ENCODE results near the gene PTP4A2.

The PTP4A2 gene

DNA sequence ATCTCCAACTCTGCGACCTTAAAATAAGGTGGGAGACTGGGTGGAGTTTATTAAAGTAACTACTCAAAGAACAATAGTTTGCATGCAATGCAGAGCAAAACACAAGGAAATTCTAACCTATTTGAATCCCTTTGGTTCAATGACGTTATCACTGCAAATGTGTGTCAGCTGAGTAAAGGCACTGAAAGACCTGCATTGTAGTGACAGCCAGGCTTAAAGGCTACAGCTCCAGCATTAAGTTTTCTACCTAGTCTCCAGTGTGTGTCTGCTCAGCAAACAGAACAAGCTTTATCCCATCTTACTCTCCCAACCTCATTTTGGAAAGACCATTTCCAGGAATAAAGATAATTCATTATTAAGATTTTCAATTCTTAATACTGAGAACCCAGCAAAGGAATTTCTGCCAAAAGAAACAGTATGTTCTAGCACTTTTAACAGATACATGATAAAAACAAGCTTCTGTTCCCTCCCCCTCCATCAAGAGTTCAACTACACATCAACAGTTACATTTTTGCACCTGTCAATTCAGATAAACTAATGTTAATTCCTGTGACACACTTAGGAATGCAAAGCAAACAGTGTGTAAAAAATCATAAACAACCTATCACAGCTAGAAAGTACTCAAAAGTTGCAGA is 14.2 kb downstream of the PTP4A2 start:
- H3K9me3 ChIP-seq (ENCODE audit: insufficient read depth, low read depth, low read length) = no peaks in the 10 kb centered on the region
- no peaks in the 10 kb centered on the region for H3K27me3 ChIP-seq (ENCODE audit: insufficient read depth, low read length, poor library complexity, severe bottlenecking)
- TF ChIP-seq EZH2phosphoT487 (IDR thresholded peaks at IDR 0.05; ENCODE audit: borderline replicate concordance) = no peak
- TF ChIP-seq, protein P1, sequence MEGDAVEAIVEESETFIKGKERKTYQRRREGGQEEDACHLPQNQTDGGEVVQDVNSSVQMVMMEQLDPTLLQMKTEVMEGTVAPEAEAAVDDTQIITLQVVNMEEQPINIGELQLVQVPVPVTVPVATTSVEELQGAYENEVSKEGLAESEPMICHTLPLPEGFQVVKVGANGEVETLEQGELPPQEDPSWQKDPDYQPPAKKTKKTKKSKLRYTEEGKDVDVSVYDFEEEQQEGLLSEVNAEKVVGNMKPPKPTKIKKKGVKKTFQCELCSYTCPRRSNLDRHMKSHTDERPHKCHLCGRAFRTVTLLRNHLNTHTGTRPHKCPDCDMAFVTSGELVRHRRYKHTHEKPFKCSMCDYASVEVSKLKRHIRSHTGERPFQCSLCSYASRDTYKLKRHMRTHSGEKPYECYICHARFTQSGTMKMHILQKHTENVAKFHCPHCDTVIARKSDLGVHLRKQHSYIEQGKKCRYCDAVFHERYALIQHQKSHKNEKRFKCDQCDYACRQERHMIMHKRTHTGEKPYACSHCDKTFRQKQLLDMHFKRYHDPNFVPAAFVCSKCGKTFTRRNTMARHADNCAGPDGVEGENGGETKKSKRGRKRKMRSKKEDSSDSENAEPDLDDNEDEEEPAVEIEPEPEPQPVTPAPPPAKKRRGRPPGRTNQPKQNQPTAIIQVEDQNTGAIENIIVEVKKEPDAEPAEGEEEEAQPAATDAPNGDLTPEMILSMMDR (conservative IDR thresholded peaks at IDR 0.05; ENCODE audit: low read length) = no peak
- H3F3A ChIP-seq (ENCODE audit: low read depth) = no peaks in the 10 kb centered on the region
- H3K4me2 ChIP-seq (ENCODE audit: low read depth, low read length, poor library complexity, severe bottlenecking) = peak overlapping the region; percentile 5
- peaks cover 93% of the 10 kb centered on the region for H4K20me1 ChIP-seq (ENCODE audit: insufficient read depth, low read length, poor library complexity, severe bottlenecking)
- peaks cover 6% of the 10 kb centered on the region; the same call in 1 of the 2 replicates for H3K36me3 ChIP-seq (ENCODE audit: insufficient read depth, low read length)
- no peak overlapping the region for H3K9ac ChIP-seq (ENCODE audit: low read depth, low read length, poor library complexity, severe bottlenecking)
- peaks cover 100% of the 10 kb centered on the region for H3K79me2 ChIP-seq (ENCODE audit: insufficient read depth, low read length)
- H3K4me3 ChIP-seq (ENCODE audit: low read length, poor library complexity, severe bottlenecking) = no peak overlapping the region
- no peaks in the 10 kb centered on the region for H3K9me2 ChIP-seq (replicated peaks; ENCODE audit: low read depth, low read length)
- H2AFZ ChIP-seq (ENCODE audit: low read length) = no peak overlapping the region
- peaks cover 28% of the 10 kb centered on the region for H3K4me1 ChIP-seq (ENCODE audit: insufficient read depth, low read length, poor library complexity, severe bottlenecking)

DNA sequence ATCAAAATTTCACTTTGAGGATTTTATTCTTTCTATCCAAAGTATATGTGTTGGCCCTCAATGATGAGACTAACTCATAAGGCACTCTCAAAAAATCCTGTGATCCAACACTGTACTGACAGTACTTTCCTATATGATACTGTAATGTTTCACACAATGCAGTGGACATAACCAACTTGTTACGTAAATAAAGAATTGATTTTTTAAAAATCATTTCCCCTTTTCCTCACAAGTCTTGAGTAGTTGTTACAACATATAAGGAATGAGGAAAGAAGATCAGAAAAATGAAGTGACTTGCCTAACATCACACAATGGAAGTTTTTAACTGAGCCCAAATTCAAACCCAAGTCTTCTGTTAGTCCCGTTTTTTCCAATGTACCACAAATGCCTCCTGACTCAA is 17.2 kb downstream of the PTP4A2 start:
- H3K79me2 ChIP-seq (ENCODE audit: insufficient read depth, low read length) = peaks cover 97% of the 10 kb centered on the region
- no peak overlapping the region for H3K4me3 ChIP-seq (ENCODE audit: low read length, poor library complexity, severe bottlenecking)
- peaks cover 6% of the 10 kb centered on the region for H3K4me1 ChIP-seq (ENCODE audit: insufficient read depth, low read length, poor library complexity, severe bottlenecking)
- no peaks in the 10 kb centered on the region for H3F3A ChIP-seq (ENCODE audit: low read depth)
- no peak overlapping the region for H3K9ac ChIP-seq (ENCODE audit: low read depth, low read length, poor library complexity, severe bottlenecking)
- H4K20me1 ChIP-seq (ENCODE audit: insufficient read depth, low read length, poor library complexity, severe bottlenecking) = peaks cover 87% of the 10 kb centered on the region
- H3K9me2 ChIP-seq (replicated peaks; ENCODE audit: low read depth, low read length) = no peaks in the 10 kb centered on the region
- no peaks in the 10 kb centered on the region for H3K27me3 ChIP-seq (ENCODE audit: insufficient read depth, low read length, poor library complexity, severe bottlenecking)
- H3K36me3 ChIP-seq (ENCODE audit: insufficient read depth, low read length) = peaks cover 32% of the 10 kb centered on the region
- no peak overlapping the region for H2AFZ ChIP-seq (ENCODE audit: low read length)
- no peaks in the 10 kb centered on the region for H3K9me3 ChIP-seq (ENCODE audit: insufficient read depth, low read depth, low read length)
- H3K4me2 ChIP-seq (ENCODE audit: low read depth, low read length, poor library complexity, severe bottlenecking) = no peak overlapping the region
- TF ChIP-seq EZH2phosphoT487 (IDR thresholded peaks at IDR 0.05; ENCODE audit: borderline replicate concordance) = no peak
- TF ChIP-seq, protein P1 (conservative IDR thresholded peaks at IDR 0.05; ENCODE audit: low read length) = no peak

DNA sequence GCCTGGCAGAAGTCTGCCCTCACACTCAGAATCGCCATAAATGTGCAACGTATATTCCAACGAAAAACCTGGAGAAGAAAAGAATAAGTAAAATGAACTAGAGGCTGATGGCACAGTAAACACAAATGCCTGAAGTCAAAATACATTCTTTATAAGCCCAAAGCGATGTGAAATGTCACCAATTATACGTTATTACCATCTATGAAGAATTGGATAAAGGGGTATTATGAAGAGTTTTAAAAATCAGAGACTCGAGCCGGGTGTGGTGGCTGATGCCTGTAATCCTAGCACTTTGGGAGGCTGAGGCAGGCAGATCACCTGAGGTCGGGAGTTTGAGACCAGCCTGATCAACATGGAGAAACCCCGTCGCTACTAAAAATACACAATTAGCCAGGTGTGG is 18.6 kb downstream of the PTP4A2 start:
- Histone ChIP-seq H3K4me2 (ENCODE audit: low read depth, low read length, poor library complexity, severe bottlenecking) (no peak overlapping the region), H3F3A (ENCODE audit: low read depth) (no peaks in the 10 kb centered on the region), H3K27me3 (ENCODE audit: insufficient read depth, low read length, poor library complexity, severe bottlenecking) (no peaks in the 10 kb centered on the region), H3K4me1 (ENCODE audit: insufficient read depth, low read length, poor library complexity, severe bottlenecking) (no peaks in the 10 kb centered on the region), H3K9me2 (replicated peaks; ENCODE audit: low read depth, low read length) (no peaks in the 10 kb centered on the region), H3K9me3 (ENCODE audit: insufficient read depth, low read depth, low read length) (no peaks in the 10 kb centered on the region), H4K20me1 (ENCODE audit: insufficient read depth, low read length, poor library complexity, severe bottlenecking) (peaks cover 88% of the 10 kb centered on the region), H3K9ac (ENCODE audit: low read depth, low read length, poor library complexity, severe bottlenecking) (no peak overlapping the region), H2AFZ (ENCODE audit: low read length) (no peak overlapping the region), H3K79me2 (ENCODE audit: insufficient read depth, low read length) (peaks cover 97% of the 10 kb centered on the region), H3K36me3 (ENCODE audit: insufficient read depth, low read length) (peaks cover 45% of the 10 kb centered on the region), H3K4me3 (ENCODE audit: low read length, poor library complexity, severe bottlenecking) (no peak overlapping the region)
- TF ChIP-seq EZH2phosphoT487 (IDR thresholded peaks at IDR 0.05; ENCODE audit: borderline replicate concordance) = no peak
- TF ChIP-seq, protein P1 (conservative IDR thresholded peaks at IDR 0.05; ENCODE audit: low read length) = no peak
